Hippocampal formation (tissue), 2 donors: Measurements from ENCODE around the gene WNT6.

Experiments
- DNase-seq, 2 donors: peaks; one replicate each; lab custom pipeline; 2025; lab: John Stamatoyannopoulos, UW

WNT6 gene

DNA sequence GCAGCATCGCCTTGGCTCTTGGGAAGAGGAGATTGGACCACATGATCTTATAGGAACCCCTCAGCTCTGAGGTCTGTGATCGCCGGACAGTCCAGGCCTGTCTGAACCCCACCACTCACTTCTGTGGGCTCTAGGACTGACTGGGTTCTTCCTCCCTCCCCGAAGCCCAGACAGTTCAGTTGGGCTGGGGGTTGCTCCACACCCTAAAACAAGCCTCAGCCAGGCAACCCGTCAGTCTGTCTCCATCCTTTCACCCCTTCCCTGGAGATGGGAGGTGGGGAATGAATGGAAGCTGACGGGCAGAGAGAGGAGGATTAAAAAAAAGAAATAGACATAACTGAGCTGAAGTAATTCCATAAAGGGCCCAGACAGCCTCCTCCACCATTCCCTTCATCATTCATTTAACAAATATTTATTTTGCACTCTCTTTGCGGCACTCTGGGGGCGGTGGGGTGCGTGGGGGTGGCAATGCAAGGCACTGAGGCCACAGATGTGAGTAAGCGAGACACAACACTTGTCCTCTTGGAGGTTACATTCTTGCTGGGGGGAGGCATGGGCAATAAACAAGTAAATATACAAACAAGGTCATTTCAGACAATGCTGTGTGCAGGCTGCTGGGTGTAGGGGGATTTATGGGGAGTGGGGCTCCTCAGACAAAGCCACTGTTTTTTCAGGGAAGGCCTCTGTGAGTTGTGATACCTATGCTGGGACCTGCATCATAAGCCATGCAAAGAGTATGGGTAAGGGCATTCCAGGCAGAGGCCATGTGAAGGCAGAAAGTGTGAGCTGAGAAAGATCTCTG is 33.9 kb downstream of the WNT6 start:
- DNase-seq: no peak

DNA sequence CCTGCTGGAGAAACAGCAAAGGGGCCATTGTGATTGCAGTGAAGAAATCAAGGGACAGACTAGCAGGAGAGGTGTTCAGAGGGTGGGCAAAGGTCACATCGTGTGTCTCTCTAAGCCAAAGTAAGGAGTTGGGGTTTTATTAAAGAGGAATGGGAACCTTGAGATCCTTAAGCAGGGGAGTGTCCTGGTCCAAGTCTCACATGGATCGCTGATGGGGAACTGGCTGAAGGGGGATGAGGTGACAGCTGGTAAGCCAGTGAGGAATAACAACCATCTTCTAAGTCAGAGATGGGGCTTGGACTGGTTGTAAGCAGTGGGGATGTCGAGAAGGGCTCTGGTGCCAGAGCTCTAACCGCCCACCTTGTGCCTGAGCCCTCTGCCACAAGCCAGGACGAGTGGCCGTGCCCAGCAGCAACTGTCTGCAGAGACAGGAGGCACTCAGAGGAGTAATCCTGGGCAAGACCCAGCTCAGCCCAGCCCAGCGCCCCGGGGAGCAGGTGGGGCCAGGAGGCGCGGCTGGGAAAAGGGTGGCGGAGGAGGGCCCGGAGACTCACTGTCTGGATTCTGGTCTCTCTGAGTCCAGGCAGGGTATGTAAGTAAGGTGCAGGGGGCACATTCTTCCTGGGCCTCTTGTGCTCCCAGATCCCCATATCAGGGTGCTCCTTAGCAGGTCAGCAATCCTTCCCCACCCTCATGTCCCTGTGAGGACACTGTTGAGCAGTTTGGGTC is 34.7 kb downstream of the WNT6 start:
- no peak for DNase-seq

DNA sequence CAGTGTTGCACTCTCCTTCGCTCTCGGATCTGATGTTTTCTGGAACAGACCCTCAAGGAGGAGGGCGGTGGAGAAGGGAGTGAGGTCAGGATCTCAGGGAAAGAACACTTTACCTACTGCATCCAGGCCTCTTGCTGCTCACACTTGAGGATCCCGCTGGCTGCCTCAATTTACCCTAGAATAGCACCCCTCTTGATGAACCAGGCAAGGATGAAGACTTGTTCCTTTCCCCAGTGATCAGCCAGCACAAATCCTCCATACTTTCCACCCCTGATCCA is 35.2 kb downstream of the WNT6 start:
- DNase-seq: no peak

DNA sequence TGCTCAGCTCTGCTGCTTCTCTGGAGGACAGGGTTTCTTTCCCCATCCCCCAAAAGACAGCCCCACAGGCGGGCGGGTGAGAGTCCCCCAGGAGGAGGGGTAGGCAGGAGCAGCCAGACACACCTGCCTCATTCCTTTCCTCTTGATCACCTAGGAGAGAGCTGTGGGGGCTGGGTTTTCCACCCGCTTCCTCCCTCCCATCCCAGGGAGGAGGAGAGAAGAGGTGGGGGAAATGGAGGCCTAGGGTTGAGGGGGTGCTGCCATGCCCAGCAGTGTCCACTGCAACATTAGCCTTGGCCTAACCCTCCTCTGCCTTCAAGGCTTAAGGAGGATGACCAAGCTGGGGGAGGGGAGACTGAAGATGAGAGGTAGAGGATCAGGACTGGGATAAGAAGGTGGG is 35.7 kb downstream of the WNT6 start:
- no peak for DNase-seq

DNA sequence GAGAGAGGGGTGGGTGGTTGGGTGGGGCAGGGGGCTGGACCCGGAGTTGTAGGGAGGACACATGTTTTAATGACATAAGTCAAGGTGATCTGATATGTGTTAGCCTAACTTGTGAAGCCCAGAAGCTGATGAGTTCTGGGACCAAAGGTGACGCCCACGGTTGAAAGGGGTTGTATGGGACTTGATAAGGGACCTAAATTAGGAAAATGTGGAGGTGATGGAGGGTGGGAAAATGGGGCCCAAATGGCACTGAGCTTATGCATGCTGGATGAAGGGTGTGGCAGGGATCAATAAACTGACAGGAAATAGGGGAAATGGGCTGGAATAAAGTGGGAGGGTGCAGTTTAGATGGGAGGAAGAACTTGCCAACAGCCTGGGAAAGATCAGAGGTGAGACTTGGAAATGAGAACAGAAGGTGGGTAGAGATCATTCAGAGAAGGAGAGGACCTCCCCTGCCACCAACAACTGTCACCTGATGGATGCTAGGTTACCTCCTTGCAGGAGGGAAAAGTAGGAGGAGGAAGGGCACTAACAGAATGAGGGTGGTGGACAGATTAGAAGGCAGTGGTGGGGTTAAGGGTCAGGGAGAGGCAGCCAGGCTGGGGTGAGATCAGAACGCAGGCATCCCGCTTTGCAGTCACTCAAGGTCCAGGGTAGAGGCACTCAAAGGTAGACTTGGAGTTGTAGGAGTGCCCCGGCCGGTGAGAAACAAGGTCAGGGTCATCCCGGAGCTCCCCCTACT is 36.3 kb downstream of the WNT6 start:
- DNase-seq: no peak

DNA sequence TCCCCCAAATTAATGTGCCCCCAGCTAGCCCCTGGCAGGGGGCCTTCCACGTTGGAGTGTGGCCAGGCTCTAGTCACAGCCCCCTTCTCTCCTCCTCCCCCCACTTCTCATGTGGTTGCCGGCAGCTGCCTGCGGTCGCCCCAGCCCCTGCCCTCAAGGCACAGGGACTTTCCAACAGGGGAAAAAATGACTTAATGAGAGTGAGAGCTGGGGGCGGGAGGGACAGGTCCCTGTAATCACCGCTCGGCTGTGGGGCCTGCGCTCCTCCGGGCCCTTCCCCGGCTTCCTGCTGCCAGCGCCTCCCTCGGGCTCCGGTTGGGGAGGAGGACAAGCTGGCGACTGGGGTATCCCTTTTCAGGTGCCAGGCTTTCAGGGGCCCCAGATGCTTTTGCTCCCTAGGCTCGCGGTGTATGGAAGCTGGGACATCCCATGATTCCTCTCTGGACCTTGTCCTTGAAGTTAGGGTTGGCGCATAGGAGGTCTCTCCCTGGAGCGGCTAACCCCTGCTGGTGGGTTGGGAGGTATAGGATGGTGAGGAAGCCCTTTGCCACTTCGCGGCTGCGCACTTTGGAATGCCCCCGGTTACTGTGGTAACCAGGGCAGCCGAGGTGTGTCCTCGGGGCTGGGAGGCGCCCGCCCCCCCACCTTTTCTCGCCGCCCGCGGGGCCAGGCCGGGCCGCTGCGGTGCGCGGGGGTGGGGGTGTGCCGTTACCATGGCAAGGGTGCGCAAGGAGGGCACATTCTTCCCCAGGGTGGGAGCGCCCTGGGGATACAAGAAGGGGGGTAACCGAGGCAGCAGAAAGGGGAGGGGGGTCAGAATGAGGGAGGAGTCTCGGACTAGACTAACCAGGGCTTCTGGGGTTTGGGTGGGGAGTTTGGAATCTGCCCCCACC is 37.1 kb downstream of the WNT6 start:
- no peak for DNase-seq

DNA sequence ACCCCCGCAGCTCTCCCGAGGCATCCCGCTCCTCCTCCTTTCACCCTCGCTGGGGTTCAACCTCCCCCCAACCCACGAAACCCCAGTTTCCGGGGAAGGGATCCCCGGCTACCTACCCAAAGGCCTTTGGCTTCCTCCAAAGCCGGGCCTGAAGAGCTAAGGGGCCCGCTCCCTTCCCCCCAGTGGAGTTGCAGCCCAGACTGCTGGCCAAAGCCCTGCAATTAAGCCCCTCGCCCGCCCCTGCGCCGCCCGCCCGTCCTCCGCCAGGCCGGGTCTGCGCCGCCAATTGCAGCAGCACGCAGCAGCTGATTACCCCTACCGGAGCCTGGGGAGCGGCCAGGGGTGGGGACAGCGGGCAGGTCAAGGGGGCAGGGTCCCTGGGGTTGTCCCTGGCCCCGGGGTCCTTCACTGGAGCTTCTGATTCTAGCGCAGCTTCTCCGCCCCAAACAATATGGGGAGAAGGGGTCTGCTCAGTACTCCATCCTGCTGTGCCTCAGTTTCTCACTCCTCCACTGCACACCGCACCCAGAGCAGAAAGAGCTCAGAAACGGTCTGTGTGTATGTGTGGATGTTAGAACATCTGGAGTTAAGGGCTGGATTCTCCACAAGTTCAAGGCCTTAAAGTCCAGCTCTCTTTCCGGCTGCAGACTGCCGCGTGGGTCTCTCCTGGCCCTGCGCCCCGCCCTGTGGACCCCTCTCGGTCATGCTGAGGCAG is 37.9 kb downstream of the WNT6 start:
- no peak for DNase-seq

DNA sequence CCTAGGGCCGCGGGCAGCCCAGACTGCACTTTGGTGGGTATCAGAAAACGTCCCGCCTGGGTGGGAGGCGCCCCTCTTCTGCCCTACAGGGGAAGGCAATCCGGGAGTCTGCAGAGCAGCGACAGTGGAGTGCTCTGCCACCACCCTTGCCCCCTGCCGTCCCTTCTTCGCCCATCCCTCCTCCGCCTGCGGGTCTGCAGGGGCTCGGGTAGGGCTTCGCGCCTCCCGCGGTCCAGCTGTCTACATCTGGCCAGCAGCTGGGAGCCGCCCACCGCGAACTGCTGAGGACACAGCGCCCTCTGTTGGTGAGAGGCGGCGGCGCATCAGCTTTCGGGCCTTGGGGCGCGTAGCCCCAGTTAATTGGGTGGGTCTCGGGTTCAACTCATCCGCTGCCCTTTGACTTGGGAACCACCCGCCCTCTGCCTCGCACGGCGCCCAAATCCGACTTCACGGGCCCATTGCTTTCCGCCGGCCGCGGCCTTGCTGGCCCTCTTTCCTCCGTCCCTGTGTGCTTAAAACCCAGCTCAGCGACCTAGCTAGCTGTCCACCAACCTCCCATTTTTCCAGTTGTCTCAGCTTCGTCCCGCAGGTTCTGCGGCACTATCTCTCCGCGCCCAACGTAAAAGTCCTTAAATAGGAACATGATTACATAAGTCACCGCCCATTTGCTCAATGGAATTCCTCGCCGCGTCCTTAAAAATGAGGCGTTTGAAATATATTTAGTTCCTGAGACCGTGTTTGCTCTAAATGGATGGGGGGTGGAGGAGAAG is 38.7 kb downstream of the WNT6 start:
- DNase-seq: no peak

DNA sequence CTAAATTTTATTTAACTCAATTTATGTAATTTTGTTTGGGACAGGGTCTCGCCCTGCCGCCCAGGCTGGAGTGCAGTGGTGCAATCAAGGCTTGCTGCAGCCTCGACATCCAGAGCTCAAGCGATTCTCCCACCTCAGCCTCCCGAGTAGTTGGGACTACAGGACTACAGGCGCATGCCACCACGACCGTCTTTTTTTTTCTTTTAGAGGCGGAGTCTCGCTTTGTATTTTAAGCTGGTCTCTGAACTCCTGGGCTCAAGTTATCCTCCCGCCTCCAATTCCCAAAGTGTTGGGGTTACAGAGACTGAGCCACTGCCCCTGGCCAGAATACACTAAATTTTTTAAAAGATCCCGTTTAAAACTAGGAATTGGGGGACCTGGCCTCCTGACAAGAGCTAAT is 39.5 kb downstream of the WNT6 start:
- no peak for DNase-seq

DNA sequence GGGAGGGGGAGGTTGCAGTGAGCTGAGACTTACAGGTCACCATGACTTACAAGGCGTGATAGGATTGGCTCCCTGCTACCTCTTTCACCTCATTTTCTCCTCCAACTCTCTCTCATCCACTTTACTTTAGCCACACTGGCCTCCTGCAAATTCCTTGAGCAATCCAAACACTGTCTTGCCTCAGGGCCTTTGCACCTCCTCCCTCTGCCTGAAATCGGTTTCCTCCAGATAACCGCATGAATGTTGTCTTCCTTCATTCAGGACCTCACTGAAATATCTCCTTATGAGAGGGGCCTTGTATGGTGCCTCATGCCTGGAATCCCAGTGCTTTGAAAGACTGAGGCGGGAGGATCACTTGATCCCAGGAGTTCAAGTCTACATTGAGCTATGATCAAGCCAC is 42.8 kb downstream of the WNT6 start:
- no peak for DNase-seq

DNA sequence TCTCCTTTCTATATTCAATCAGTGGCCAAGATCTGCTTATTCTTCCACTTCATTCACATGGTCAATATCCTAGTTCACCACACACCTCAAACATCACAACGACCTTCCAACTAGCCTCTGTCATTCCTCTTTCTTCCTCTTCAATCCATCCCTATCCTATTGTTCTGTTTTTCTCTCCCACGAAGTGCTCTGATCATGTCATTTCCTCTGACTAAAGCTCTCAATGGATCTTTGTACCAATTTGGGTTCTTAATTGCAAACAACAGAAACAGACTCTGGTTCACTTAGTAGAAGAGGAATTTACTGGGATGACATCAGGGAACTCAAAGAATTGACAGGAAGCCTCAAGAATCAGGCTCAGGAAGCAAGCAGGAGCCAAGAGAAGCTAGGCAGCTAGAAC is 44.6 kb downstream of the WNT6 start:
- DNase-seq: no peak

DNA sequence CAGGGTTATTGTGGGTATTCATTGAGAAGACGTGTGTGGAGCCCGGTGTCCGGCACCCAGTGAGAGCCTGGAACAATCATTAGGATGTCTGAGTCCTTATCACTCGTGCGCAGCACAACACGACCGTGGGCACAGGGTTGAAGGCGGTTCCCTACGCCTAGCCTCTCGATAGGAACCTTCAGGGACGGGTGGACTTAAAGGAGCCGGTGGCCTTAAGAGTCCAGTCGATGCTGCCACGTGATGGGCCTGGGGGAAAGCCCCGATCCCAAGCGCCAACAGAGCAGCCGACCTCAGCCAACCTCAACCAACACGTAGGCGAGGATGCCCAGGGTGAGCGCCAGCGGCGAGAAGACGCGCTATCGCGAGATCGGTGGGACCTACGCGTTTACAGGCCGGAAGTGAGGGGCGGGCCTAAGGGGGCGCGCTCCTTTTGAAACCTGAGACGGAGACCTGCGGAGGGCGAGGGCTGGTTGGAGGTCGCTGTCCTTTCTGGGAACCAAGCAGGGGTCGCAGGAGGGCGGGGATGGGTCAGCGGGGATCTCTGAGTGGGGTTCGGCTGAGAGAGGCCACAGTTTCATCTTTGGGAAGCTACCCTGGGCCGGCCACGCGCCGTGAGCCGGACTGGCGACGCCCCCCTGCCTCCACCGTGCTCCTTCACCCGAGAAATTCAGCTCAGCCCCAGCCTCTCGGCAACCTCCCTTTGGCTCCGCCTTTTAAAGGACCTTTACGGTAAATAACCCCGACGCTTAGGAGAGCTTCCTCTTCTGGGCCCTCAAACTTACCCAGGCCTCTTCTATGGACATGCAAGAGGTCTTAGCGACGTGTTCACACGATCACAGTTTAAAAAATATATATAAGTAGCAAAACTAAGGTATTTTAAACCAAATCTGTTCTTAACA is 49.4 kb downstream of the WNT6 start:
- peak; percentile 29 to 74 for DNase-seq

DNA sequence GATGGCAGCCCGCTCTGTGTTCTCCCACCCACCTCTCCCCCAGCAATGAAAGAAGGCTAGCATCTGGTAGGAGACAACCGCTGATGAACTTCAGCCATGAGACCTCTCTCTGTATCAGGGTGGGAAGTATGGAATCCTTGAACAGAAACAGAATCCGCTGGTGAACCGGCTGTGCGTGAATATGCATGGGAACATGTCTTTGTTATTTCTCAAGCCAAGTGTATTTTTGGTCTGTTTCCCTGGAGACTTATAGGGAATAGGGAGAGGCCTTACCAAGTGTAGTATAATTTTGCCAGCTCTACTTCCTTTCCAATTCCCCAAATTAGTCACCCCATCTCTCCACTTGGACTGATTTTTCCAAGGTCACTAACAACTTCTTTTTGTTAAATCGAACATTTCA is 51.1 kb downstream of the WNT6 start:
- DNase-seq: peak in 1 of 2 donors; percentile 27

DNA sequence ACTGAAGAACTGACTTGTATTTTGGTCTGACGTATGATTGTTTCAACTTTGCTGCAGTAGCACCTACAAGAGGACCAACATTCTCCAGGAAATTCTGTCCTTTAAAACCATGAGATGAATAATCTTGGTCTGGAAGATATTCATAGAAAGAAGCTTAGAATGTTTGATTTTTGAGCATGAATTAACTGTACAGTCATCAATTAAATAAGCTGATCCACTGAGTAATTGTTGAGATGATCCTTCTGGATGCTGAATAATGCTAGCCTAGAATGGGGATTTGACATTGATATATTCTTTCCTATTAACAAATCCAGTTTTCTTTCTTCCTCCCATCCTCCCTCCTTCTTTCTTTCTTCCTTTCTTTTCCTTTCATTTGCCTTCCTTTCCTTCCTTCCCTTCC is 60.9 kb downstream of the WNT6 start:
- DNase-seq: no peak
